Stimulated activated naive CD8-positive, alpha-beta T cell treated with anti-CD3 and anti-CD28 coated beads, Interleukin-15, Interleukin-2, amounts not matched to agents 100 U/mL and 50 U/mL, for 24 hours (primary cell): ENCODE measurements around the gene CD101.
A peak's percentile ranks its signal among the peaks of the same experiment; 100 is the strongest.

Source experiments
- ATAC-seq: fragments of 150-1000 bp; cut with Tn5 transposase; one replicate; pipeline ENCODE4 v1.10.0; 2021
- DNase-seq: peaks from one replicate; pipeline ENCODE4 v3.0.0; 2021

The CD101 gene

GRCh38 chr1:117058810-117059209 lies 57.2 kb downstream of the CD101 start:
- ATAC-seq (no peak), DNase-seq (no peak)

- DNase-seq, result peak; percentile 82
- ATAC-seq, result peak; percentile 16
Measured at GRCh38 chr1:117059334-117059677, 57.7 kb downstream of the CD101 start.

- ATAC-seq (peak; percentile 94), DNase-seq (peak; percentile 95)
Measured at GRCh38 chr1:117059678-117060440, 58.3 kb downstream of the CD101 start, which contains the start of gene TTF2. TTF2 (plus strand) TSS chr1:117060326; CDS start chr1:117060347, 21 bp downstream.

GRCh38 chr1:117060441-117061317 lies 59.1 kb downstream of the CD101 start:
- ATAC-seq (peak; percentile 14), DNase-seq (no peak)

- peak; percentile 33 for ATAC-seq
- DNase-seq, result peak; percentile 27
Measured at GRCh38 chr1:117061986-117062415, 60.4 kb downstream of the CD101 start.

GRCh38 chr1:117066367-117066766 lies 64.8 kb downstream of the CD101 start:
- no peak for DNase-seq
- no peak for ATAC-seq

GRCh38 chr1:117067533-117068370 lies 66.2 kb downstream of the CD101 start:
- DNase-seq, result peak; percentile 27
- ATAC-seq, result peak; percentile 68

- ATAC-seq (no peak), DNase-seq (no peak)
Measured at GRCh38 chr1:117068580-117068979, 67.0 kb downstream of the CD101 start.

- no peak for DNase-seq
- ATAC-seq, result no peak
Measured at GRCh38 chr1:117069220-117069844, 67.8 kb downstream of the CD101 start.

GRCh38 chr1:117070124-117070523 lies 68.6 kb downstream of the CD101 start:
- DNase-seq (no peak), ATAC-seq (peak; percentile 65)

- DNase-seq (peak; percentile 11), ATAC-seq (peak; percentile 16)
Measured at GRCh38 chr1:117076648-117077047, 75.1 kb downstream of the CD101 start.

GRCh38 chr1:117077267-117077666 lies 75.7 kb downstream of the CD101 start:
- ATAC-seq (peak; percentile 100), DNase-seq (peak; percentile 44)

GRCh38 chr1:117079737-117080136 lies 78.2 kb downstream of the CD101 start:
- DNase-seq (no peak), ATAC-seq (no peak)

- ATAC-seq, result no peak
Measured at GRCh38 chr1:117084231-117084630, 82.7 kb downstream of the CD101 start.

More at GRCh38 chr1:117084231-117084630, 82.7 kb downstream of the CD101 start:
- DNase-seq, result no peak
